HG03439 (cell line): ENCODE results near the gene SCUBE1.

Source experiments
- ATAC-seq: cut with Tn5 transposase; IDR thresholded peaks from one replicate; pipeline ENCODE4 v1.9.1; 2021; ENCODE audit warnings: mild to moderate bottlenecking, moderate library complexity; ENCODE audit not compliant: unreplicated experiment

Gene SCUBE1

GRCh38 chr22:43205748-43206508 lies 137.2 kb downstream of the SCUBE1 start:
- ATAC-seq: no peak

- ATAC-seq: no peak
Measured at GRCh38 chr22:43205261-43205691, 137.9 kb downstream of the SCUBE1 start.

GRCh38 chr22:43203471-43203981 lies 139.6 kb downstream of the SCUBE1 start:
- no peak for ATAC-seq

GRCh38 chr22:43202756-43203410 lies 140.3 kb downstream of the SCUBE1 start:
- ATAC-seq: no peak

GRCh38 chr22:43202326-43202725 lies 140.8 kb downstream of the SCUBE1 start:
- ATAC-seq: no peak

GRCh38 chr22:43201486-43202219 lies 141.5 kb downstream of the SCUBE1 start:
- ATAC-seq: no peak

- ATAC-seq: no peak
Measured at GRCh38 chr22:43200555-43200954, 142.6 kb downstream of the SCUBE1 start.

GRCh38 chr22:43200031-43200430 lies 143.1 kb downstream of the SCUBE1 start:
- ATAC-seq: no peak

- ATAC-seq: no peak
Measured at GRCh38 chr22:43199541-43199940, 143.6 kb downstream of the SCUBE1 start.

- no peak for ATAC-seq
Measured at GRCh38 chr22:43198936-43199335, 144.2 kb downstream of the SCUBE1 start.

- ATAC-seq: no peak
Measured at GRCh38 chr22:43198126-43198525, 145.0 kb downstream of the SCUBE1 start.

GRCh38 chr22:43197271-43197941 lies 145.8 kb downstream of the SCUBE1 start:
- no peak for ATAC-seq

- no peak for ATAC-seq
Measured at GRCh38 chr22:43191831-43192230, 151.3 kb downstream of the SCUBE1 start.

GRCh38 chr22:43188829-43189545 lies 154.2 kb downstream of the SCUBE1 start:
- no peak for ATAC-seq

GRCh38 chr22:43187171-43188099 lies 155.7 kb downstream of the SCUBE1 start:
- peak; percentile 87 for ATAC-seq

GRCh38 chr22:43186272-43187170 lies 156.7 kb downstream of the SCUBE1 start, which contains the start of gene TTLL12:
TSS of gene TTLL12 (minus strand) at chr22:43187134. CDS start at chr22:43187069, 65 bp downstream.
- ATAC-seq: peak; percentile 33

- ATAC-seq: no peak
Measured at GRCh38 chr22:43185860-43186261, 157.3 kb downstream of the SCUBE1 start.
